Thyroid gland (tissue), 4 donors: ENCODE results near the gene ZNF451.

ENCODE experiments used
- CTCF ChIP-seq, 6 experiments: fragments of 200-600 bp in 3 of 6; fragments of 450-650 bp in 3 of 6; sonication (generic) in 3 of 6; IDR thresholded peaks; one replicate each; pipeline ENCODE4 v1.5.1; 2016 to 2019; ENCODE audit warnings: antibody characterized with exemption in 6 of 6, mild to moderate bottlenecking in 2 of 6, inconsistent platforms in 1 of 6, moderate library complexity in 1 of 6
- POLR2A ChIP-seq, 2 donors: fragments of 450-650 bp; IDR thresholded peaks; one replicate each; pipeline ENCODE4 v1.6.1; 2017; ENCODE audit warnings: antibody characterized with exemption in 2 of 2, mild to moderate bottlenecking in 2 of 2, moderate library complexity in 1 of 2

GRCh38 chr6:57044568-57044967, 45.4 kb upstream of the ZNF451 start:
- TF ChIP-seq CTCF (IDR thresholded peaks at IDR 0.05) (no peak), POLR2A (IDR thresholded peaks at IDR 0.05) (no peak)
